Esophagus muscularis mucosa (tissue), 4 donors: Measurements from ENCODE around the gene PIP5K1B. TPM values are rescaled to one million over a fixed set of nuclear protein-coding genes. Genes with fewer than 3 reads are reported as not detected.

Source experiments
- DNase-seq: peaks from one replicate; pipeline ENCODE4 v3.0.0-alpha.2; 2017; ENCODE audit errors: extremely low spot score
- H3K27ac ChIP-seq, 4 donors: fragments of 200-600 bp; sonication (generic); replicated peaks in 1 of 4; 1 replicate in 3 of 4; 2 replicates in 1 of 4; pipeline ENCODE4 v1.5.1; 2016 to 2019; ENCODE audit warnings: mild to moderate bottlenecking in 1 of 4
- H3K27me3 ChIP-seq, 4 donors: fragments of 200-600 bp; sonication (generic); one replicate each; pipeline versions ENCODE4 v1.5.1 to v1.6.0; 2016 to 2019
- H3K36me3 ChIP-seq, 4 donors: fragments of 200-600 bp; sonication (generic); one replicate each; pipeline ENCODE4 v1.5.1; 2016 to 2019
- H3K4me1 ChIP-seq, 4 donors: fragments of 200-600 bp; sonication (generic); one replicate each; pipeline ENCODE4 v1.5.1; 2016 to 2019
- H3K4me3 ChIP-seq, 4 donors: fragments of 200-600 bp; sonication (generic); 1 replicate in 2 of 4; 2 replicates in 2 of 4; pipeline ENCODE4 v1.5.1; 2016 to 2019; ENCODE audit warnings: mild to moderate bottlenecking in 4 of 4, moderate library complexity in 1 of 4
- H3K9me3 ChIP-seq, 4 donors: fragments of 200-600 bp; sonication (generic); 1 replicate in 3 of 4; 2 replicates in 1 of 4; pipeline ENCODE4 v1.5.1; 2016 to 2019
- EP300 ChIP-seq: sonication (generic); formaldehyde crosslinking; IDR thresholded peaks from one replicate; pipeline ENCODE4 v1.6.1; 2017; ENCODE audit warnings: antibody characterized with exemption
- POLR2A ChIP-seq: fragments of 450-650 bp; IDR thresholded peaks from one replicate; pipeline ENCODE4 v1.6.1; 2017; ENCODE audit warnings: antibody characterized with exemption, moderate library complexity, mild to moderate bottlenecking, low read depth
- POLR2AphosphoS5 ChIP-seq, 2 donors: sonication (generic); formaldehyde crosslinking; IDR thresholded peaks; one replicate each; pipeline ENCODE4 v1.6.1; 2017; ENCODE audit warnings: antibody characterized with exemption in 2 of 2
- WGBS: methylation state at CpG from one replicate; pipeline ENCODE4 v1.1.5; 2018; 5-methylcytosine and 5-hydroxymethylcytosine counted together
- intact Hi-C: fragments of 100-400 bp; cut with DNase I; formaldehyde crosslinking; loops from one replicate; pipeline ENCODE4 v1.15.1; 2023
- total RNA-seq, 4 donors: library from RNA; depleted of rRNA; stranded (reverse); fragments of >200 nt; gene quantifications; one replicate each; pipeline versions ENCODE4 v1.1.0 to v1.2.1, GENCODE V29; 2016
- TF ChIP-seq, protein P1 (sequence below), 3 experiments: fragments of 200-600 bp in 2 of 3; fragments of 450-650 bp in 1 of 3; sonication (generic) in 2 of 3; IDR thresholded peaks; one replicate each; pipeline ENCODE4 v1.5.1; 2017 to 2019; ENCODE audit warnings: antibody characterized with exemption in 3 of 3, mild to moderate bottlenecking in 2 of 3, moderate library complexity in 1 of 3

PIP5K1B gene
- total RNA-seq, 4 donors from 2014 or later: 0.42 to 1.7 (median 1.2) TPM

DNA sequence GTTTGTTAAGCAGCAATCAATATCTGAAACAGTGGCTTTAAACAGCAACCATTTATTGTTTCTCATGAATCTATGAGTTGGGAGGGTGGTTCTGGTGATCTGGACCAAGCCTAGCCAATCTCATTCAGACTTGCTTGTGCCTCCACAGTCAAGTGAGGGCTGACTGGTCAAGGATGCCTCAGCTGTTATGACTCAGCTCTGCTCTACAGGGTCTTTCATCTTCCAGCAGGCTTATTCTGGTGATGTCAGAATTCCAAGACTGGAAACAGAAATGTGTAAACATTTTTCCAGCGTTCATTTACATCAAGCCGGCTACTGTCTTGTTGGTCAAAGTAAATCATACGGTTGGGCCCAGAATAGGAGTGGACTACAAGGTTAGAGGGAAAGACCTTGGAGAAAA is 2.5 kb upstream of the PIP5K1B start:
- WGBS: 53% methylated on average over 3 of the region's 3 CpGs
- intact Hi-C loops: loop anchor here (10.0 kb wide), 1 partner anchor 292 kb away; no protein-coding TSS in a partner anchor
- DNase-seq: no peak

DNA sequence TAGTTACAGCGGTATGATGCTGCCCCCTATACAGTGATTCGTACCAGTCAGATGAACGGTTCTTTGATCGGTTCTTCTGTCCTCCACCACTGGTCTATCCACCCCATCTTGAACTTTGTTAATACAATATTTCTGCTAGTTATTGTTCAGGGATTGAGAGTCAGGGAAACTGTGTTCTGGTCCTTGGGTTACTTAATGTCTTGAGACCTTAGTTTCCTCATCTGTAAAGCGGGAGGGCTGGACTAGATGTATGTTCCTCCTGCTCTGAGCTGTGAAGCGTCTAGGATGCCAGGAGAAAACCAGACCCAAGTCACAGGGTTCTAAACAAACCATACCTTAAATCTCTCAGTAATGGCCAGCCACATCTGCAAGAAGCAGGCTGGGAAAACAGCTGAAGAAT is 1.4 kb upstream of the PIP5K1B start:
- TF ChIP-seq POLR2A (no peak), EP300 (no peak), POLR2AphosphoS5 (IDR thresholded peaks at IDR 0.05) (no peak)
- TF ChIP-seq, protein P1, sequence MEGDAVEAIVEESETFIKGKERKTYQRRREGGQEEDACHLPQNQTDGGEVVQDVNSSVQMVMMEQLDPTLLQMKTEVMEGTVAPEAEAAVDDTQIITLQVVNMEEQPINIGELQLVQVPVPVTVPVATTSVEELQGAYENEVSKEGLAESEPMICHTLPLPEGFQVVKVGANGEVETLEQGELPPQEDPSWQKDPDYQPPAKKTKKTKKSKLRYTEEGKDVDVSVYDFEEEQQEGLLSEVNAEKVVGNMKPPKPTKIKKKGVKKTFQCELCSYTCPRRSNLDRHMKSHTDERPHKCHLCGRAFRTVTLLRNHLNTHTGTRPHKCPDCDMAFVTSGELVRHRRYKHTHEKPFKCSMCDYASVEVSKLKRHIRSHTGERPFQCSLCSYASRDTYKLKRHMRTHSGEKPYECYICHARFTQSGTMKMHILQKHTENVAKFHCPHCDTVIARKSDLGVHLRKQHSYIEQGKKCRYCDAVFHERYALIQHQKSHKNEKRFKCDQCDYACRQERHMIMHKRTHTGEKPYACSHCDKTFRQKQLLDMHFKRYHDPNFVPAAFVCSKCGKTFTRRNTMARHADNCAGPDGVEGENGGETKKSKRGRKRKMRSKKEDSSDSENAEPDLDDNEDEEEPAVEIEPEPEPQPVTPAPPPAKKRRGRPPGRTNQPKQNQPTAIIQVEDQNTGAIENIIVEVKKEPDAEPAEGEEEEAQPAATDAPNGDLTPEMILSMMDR (IDR thresholded peaks at IDR 0.05): no peak
- 48% methylated on average over 6 of the region's 6 CpGs for WGBS
- H3K4me1 ChIP-seq: peaks cover 0 to 30% (median 26%) of the 10 kb centered on the region in 4 donors
- intact Hi-C loops: loop anchor here (10.0 kb wide), 1 partner anchor 291 kb away; no protein-coding TSS in a partner anchor
- no peak overlapping the region for H3K27ac ChIP-seq
- H3K4me3 ChIP-seq: no peak overlapping the region
- H3K9me3 ChIP-seq: no peaks in the 10 kb centered on the region
- no peak for DNase-seq
- H3K27me3 ChIP-seq: peaks cover 0 to 45% (median 9%) of the 10 kb centered on the region in 4 donors
- H3K36me3 ChIP-seq: no peaks in the 10 kb centered on the region

More for the DNA sequence above, 2.5 kb upstream of the PIP5K1B start:
- Histone ChIP-seq H3K27ac (no peak overlapping the region), H3K36me3 (no peaks in the 10 kb centered on the region), H3K4me3 (no peak overlapping the region), H3K4me1 (peaks cover 0 to 30% (median 26%) of the 10 kb centered on the region in 4 donors), H3K9me3 (no peaks in the 10 kb centered on the region), H3K27me3 (peaks cover 0 to 33% (median 4%) of the 10 kb centered on the region in 4 donors)
- TF ChIP-seq, protein P1 (IDR thresholded peaks at IDR 0.05): no peak
- TF ChIP-seq POLR2AphosphoS5 (IDR thresholded peaks at IDR 0.05) (no peak), POLR2A (no peak), EP300 (no peak)

DNA sequence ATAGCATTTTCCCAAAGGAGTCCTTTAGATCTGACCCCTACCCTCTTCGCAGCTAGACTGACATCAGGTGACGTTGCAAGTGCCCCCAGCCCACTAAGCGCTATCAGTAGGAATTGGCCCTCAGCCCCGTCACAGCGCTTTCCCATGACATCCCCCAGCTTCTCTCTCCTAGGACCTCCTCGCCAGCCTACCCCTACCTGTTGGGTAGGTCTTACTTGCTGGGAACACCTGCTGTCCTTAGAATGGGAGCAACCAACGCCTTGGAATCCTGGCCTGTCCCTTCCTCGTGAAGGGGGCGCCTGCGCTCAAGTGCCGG is 584 bp upstream of the PIP5K1B start:
- Histone ChIP-seq H3K36me3 (no peaks in the 10 kb centered on the region), H3K27ac (peak overlapping the region in 1 of 4 donors; percentile 62)
- intact Hi-C loops: loop anchor here (10.0 kb wide), 1 partner anchor 290 kb away; no protein-coding TSS in a partner anchor

DNA sequence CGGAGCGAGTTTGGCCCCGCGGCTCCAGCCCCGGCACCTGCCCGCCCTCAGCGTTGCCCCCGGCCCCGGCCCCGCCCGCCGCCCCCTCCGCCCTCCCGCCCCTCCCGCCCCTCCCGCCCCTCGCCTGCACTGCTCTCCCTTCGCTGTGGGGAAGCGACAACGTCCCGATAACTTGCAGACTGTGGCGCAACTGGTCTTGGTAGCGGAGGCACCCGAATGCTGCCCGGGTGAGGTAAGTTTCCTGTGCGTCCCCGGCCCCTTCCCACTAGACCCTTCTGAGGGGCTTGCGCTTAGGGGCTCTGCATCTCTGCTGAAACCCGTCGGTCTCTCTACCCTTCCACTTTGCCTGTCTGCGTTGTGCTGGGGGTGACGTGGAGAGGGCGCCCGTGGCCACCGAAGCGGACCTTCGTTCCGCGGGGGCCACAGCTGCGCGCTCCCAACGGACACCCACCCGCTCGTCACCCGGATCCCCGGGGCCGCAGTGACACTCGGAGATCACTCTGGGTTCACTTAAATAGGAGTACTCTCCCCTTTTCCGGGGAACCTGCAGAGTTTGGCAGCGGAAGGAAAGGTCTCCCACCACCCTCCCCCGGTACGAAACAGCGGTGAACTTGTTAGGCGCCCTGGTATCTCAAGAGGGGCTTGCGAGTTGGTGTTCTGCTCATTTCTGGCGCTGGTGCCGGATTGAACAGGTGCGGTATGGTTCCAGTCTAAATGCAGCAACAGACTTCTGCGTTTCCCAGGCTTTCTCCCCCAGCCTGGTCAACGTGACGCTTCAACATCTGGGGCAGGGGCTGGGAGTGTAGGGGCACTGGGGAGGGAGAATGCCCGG is 707 bp downstream of the PIP5K1B start:
- Histone ChIP-seq H3K36me3 (no peaks in the 10 kb centered on the region), H3K27ac (peak overlapping the region in 3 of 4 donors; percentile 38 to 70 (median 62)), H3K4me3 (peak overlapping the region; percentile 66 to 83 (median 69)), H3K4me1 (peaks cover 0 to 30% (median 26%) of the 10 kb centered on the region in 4 donors), H3K27me3 (peaks cover 0 to 47% (median 9%) of the 10 kb centered on the region in 4 donors), H3K9me3 (no peaks in the 10 kb centered on the region)
- no peak for TF ChIP-seq EP300
- intact Hi-C loops: loop anchor here (10.0 kb wide), 1 partner anchor 289 kb away; no protein-coding TSS in a partner anchor
- peak; percentile 80 for DNase-seq
- 1% methylated on average over 17 of the region's 62 CpGs for WGBS

More for the DNA sequence above, 584 bp upstream of the PIP5K1B start:
- TF ChIP-seq, protein P1 (IDR thresholded peaks at IDR 0.05): no peak
- TF ChIP-seq POLR2AphosphoS5 (IDR thresholded peaks at IDR 0.05) (no peak), POLR2A (no peak), EP300 (no peak)
- 8% methylated on average over 11 of the region's 11 CpGs for WGBS
- H3K4me1 ChIP-seq: peaks cover 0 to 30% (median 26%) of the 10 kb centered on the region in 4 donors
- H3K27me3 ChIP-seq: peaks cover 0 to 44% (median 9%) of the 10 kb centered on the region in 4 donors
- H3K9me3 ChIP-seq: no peaks in the 10 kb centered on the region
- DNase-seq: no peak
- H3K4me3 ChIP-seq: peak overlapping the region; percentile 66 to 83 (median 69)
